DOHH2 (cell line): Measurements from ENCODE around the gene HUWE1.

ENCODE experiments used
- H3F3A ChIP-seq: fragments of 200-600 bp; sonication (generic), shearing (Covaris generic); 2 replicates; pipeline ENCODE4 v1.6.0; 2016; ENCODE audit warnings: antibody characterized with exemption, mild to moderate bottlenecking; ENCODE audit not compliant: control insufficient read depth, insufficient read depth
- H3K27ac ChIP-seq: fragments of 200-600 bp; sonication (generic); 2 replicates; pipeline ENCODE4 v1.5.1; 2014; ENCODE audit warnings: low read depth, mild to moderate bottlenecking, low read length, moderate library complexity
- H3K27me3 ChIP-seq: fragments of 200-600 bp; sonication (generic); 2 replicates; pipeline ENCODE4 v1.6.1; 2014; ENCODE audit warnings: mild to moderate bottlenecking, low read length, mixed read lengths; ENCODE audit not compliant: control insufficient read depth
- H3K36me3 ChIP-seq: fragments of 200-600 bp; sonication (generic); 2 replicates; pipeline ENCODE4 v1.6.1; 2014; ENCODE audit warnings: mild to moderate bottlenecking, low read length, moderate library complexity, mixed read lengths; ENCODE audit not compliant: control insufficient read depth
- H3K4me1 ChIP-seq: fragments of 200-600 bp; sonication (generic); 2 replicates; pipeline ENCODE4 v1.6.1; 2014; ENCODE audit warnings: mild to moderate bottlenecking, low read length, mixed read lengths; ENCODE audit not compliant: control insufficient read depth
- H3K4me2 ChIP-seq: fragments of 200-600 bp; sonication (generic); 2 replicates; pipeline ENCODE4 v1.6.0; 2014; ENCODE audit warnings: mild to moderate bottlenecking, low read length, moderate library complexity
- H3K4me3 ChIP-seq: fragments of 200-600 bp; sonication (generic); 2 replicates; pipeline ENCODE4 v1.5.1; 2014; ENCODE audit warnings: mild to moderate bottlenecking, low read length, mixed read lengths
- H3K79me2 ChIP-seq: fragments of 200-600 bp; sonication (generic); 2 replicates; pipeline ENCODE4 v1.6.1; 2014; ENCODE audit warnings: mild to moderate bottlenecking, low read length, mixed read lengths; ENCODE audit not compliant: control insufficient read depth
- H3K9me2 ChIP-seq: fragments of 200-600 bp; sonication (generic); replicated peaks from 2 replicates; pipeline ENCODE4 v1.6.1; 2014; ENCODE audit warnings: mild to moderate bottlenecking, low read length, mixed read lengths; ENCODE audit not compliant: control insufficient read depth
- H3K9me3 ChIP-seq: fragments of 200-600 bp; sonication (generic); 2 replicates; pipeline ENCODE4 v1.6.1; 2014; ENCODE audit warnings: antibody characterized with exemption, low read length, mixed read lengths; ENCODE audit not compliant: control insufficient read depth, insufficient read depth
- H4K20me1 ChIP-seq: fragments of 200-600 bp; sonication (generic); 2 replicates; pipeline ENCODE4 v1.6.0; 2014; ENCODE audit warnings: low read depth, mild to moderate bottlenecking, antibody characterized with exemption, low read length, moderate library complexity; ENCODE audit not compliant: control insufficient read depth, insufficient read depth
- CTCF ChIP-seq: fragments of 200-600 bp; sonication (generic); IDR thresholded peaks from one replicate; pipeline ENCODE4 v1.5.1; 2014; ENCODE audit warnings: antibody characterized with exemption, mild to moderate bottlenecking, low read depth, low read length; ENCODE audit not compliant: poor library complexity, severe bottlenecking
- EZH2phosphoT487 ChIP-seq: fragments of 200-600 bp; sonication (generic); IDR thresholded peaks from 2 replicates; pipeline ENCODE4 v1.6.1; 2017; ENCODE audit warnings: borderline replicate concordance, mild to moderate bottlenecking, antibody characterized with exemption, low read length, moderate library complexity, mixed read lengths

HUWE1 gene

GRCh38 chrX:53580742-53581504 is 105.6 kb downstream of the HUWE1 start:
- Histone ChIP-seq H3K79me2 (no peaks in the 10 kb centered on the region), H3K27me3 (no peaks in the 10 kb centered on the region), H3K4me1 (no peaks in the 10 kb centered on the region), H4K20me1 (no peaks in the 10 kb centered on the region), H3K4me2 (no peak overlapping the region), H3K9me2 (no peaks in the 10 kb centered on the region), H3K4me3 (no peak overlapping the region), H3K9me3 (no peaks in the 10 kb centered on the region), H3K27ac (no peak overlapping the region), H3F3A (no peaks in the 10 kb centered on the region), H3K36me3 (peaks cover 72% of the 10 kb centered on the region)
- no peak for TF ChIP-seq EZH2phosphoT487
- TF ChIP-seq CTCF: no peak

GRCh38 chrX:53571494-53571893 is 115.0 kb downstream of the HUWE1 start:
- no peaks in the 10 kb centered on the region for H3K9me2 ChIP-seq
- H3K4me2 ChIP-seq: peak overlapping the region; percentile 33; the same call in 1 of the 2 replicates
- no peaks in the 10 kb centered on the region for H4K20me1 ChIP-seq
- peaks cover 3% of the 10 kb centered on the region; the same call in 1 of the 2 replicates for H3K79me2 ChIP-seq
- no peaks in the 10 kb centered on the region for H3F3A ChIP-seq
- no peaks in the 10 kb centered on the region for H3K27me3 ChIP-seq
- H3K4me3 ChIP-seq: no peak overlapping the region
- H3K27ac ChIP-seq: no peak overlapping the region
- no peaks in the 10 kb centered on the region for H3K9me3 ChIP-seq
- peaks cover 95% of the 10 kb centered on the region for H3K36me3 ChIP-seq
- TF ChIP-seq CTCF: no peak
- H3K4me1 ChIP-seq: peaks cover 30% of the 10 kb centered on the region

DNA sequence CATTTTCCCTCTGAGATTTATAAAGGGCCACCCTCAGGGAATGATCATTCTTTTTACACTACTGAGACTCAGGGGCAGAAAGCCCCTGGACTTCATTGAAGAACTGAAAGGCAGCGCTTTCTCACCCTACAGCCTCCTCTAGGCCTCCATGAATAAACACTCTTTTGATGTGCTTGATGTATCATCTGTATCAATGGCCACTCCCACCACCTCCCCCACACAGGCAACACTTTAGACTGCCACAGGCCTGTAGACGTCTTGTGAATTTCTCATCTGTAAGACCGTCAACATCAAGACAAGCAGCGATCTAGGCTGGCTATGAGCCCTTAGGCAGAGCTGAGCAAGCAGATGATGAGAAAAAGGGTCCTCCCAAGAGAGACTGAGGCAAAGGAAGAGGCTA is 123.2 kb downstream of the HUWE1 start:
- Histone ChIP-seq H3K4me1 (no peaks in the 10 kb centered on the region), H3K36me3 (peaks cover 92% of the 10 kb centered on the region), H3K27ac (no peak overlapping the region), H3K4me2 (no peak overlapping the region), H3K27me3 (no peaks in the 10 kb centered on the region), H3K9me2 (no peaks in the 10 kb centered on the region), H3K4me3 (no peak overlapping the region), H3K9me3 (no peaks in the 10 kb centered on the region), H4K20me1 (no peaks in the 10 kb centered on the region), H3F3A (no peaks in the 10 kb centered on the region), H3K79me2 (no peaks in the 10 kb centered on the region)
- TF ChIP-seq CTCF (no peak), EZH2phosphoT487 (no peak)
